ENCODE measurements around the gene SALL2.
A peak's percentile ranks its signal among the peaks of the same experiment; 100 is the strongest.

The SALL2 gene

DNA sequence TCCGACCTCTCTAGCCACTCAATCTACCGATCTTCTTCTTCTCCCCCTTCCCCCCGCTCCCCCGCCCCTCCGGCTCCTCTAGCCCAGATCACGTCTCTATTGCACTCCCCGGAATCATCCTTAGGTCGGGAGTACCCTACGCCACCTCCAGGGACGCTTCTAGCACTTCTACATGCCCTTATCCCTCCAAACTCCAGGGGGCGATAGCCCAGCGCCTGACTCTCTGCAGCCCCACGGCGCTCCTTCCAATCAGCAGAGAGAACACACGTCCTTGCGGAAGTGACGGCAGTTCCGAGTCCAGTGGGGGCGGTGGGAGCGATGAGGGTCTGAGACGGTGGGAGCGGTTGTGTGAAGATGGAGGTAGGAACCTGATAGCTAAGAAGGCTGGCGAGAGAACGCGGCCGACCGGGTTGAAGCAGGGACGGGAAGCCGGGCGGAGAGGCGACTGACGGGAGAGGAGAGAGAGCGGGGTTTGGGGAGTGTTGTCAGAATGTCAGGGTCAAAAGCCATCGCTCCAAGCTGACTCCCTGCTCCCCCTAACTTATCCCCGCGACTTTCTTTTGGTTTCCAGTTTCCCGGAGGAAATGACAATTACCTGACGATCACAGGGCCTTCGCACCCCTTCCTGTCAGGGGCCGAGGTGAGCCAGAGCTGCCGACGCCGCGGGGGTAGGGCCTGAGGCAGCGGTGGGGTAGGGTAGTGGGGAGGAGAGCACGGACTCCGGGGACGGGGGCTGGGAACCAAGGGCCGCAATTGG is 49.0 kb downstream of the SALL2 start, which contains the start of the genes RAB2B and TOX4:
Gene RAB2B (minus strand): TSS at position 35 of the 757 bp plus-strand sequence. CDS start 87 bp downstream, outside the sequence.
Gene TOX4 (plus strand): TSS at position 271 of the 757 bp plus-strand sequence. CDS start 84 bp downstream, at position 355.
- peak; percentile 98 for DNase-seq

DNA sequence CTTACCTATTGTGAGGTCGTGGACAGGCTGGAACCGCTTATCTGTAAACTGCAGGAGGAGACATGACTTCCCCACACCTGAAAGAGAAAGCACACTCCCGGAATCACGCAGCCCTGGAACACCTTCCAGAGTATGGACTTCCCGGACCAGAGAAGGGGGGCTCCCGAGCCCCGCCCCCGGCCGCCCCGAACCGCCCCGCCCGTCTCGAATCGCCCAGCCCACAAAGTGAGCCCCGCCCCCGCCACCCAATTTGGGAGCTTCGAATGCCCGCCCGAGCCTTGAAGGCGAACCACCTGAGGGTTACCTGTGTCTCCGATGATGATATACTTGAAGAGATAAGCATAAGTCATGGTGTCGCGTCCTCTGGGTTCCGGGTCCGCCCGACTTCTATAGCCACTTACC is 49.6 kb downstream of the SALL2 start:
- DNase-seq, result no peak

DNA sequence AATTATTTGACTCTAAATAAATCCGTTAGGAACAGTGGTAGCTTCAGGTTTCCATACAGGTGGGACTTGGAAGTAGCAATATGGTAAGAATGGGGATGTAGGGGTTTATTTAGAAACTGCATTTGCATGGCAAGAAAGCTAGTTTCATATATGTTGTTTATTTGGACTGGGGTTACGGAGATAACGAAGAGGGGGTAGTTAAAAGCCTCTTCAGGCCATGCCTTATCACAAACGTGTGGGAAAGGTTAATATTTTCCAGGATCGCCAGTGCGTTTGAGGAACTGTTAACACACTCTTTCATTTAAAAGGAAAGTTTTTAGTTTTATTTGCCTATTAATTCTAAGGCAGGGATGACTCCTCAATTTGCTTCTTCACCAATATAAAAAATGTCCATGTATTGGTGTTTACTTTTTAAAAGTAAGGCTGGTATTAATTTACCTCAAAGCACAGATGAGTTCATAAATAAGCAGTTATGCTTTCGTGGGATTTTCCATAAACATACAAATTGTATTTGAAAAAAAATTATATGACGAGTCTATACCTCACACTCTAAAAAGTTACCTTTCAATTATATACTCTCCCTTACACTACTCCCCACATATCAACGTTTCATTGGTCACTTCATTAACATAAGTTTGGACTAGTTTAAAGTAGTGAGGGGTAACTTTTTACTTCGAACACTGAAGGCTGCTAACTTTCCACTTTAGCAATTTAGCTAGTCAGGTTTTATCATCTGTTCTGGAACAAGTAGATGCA is 50.2 kb downstream of the SALL2 start:
- no peak for DNase-seq

All from fibroblast of skin of right biceps (primary cell).